LNCAP (cell line): Measurements from ENCODE around the gene HEY2.

Experiments
- TF ChIP-seq, protein P1 (sequence below): fragments of 450-650 bp; IDR thresholded peaks from 2 replicates; pipeline ENCODE4 v1.5.1; 2017; ENCODE audit warnings: mild to moderate bottlenecking

HEY2 gene

GRCh38 chr6:125718109-125718508 lies 31.3 kb upstream of the HEY2 start:
- TF ChIP-seq, protein P1, sequence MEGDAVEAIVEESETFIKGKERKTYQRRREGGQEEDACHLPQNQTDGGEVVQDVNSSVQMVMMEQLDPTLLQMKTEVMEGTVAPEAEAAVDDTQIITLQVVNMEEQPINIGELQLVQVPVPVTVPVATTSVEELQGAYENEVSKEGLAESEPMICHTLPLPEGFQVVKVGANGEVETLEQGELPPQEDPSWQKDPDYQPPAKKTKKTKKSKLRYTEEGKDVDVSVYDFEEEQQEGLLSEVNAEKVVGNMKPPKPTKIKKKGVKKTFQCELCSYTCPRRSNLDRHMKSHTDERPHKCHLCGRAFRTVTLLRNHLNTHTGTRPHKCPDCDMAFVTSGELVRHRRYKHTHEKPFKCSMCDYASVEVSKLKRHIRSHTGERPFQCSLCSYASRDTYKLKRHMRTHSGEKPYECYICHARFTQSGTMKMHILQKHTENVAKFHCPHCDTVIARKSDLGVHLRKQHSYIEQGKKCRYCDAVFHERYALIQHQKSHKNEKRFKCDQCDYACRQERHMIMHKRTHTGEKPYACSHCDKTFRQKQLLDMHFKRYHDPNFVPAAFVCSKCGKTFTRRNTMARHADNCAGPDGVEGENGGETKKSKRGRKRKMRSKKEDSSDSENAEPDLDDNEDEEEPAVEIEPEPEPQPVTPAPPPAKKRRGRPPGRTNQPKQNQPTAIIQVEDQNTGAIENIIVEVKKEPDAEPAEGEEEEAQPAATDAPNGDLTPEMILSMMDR = no peak

DNA sequence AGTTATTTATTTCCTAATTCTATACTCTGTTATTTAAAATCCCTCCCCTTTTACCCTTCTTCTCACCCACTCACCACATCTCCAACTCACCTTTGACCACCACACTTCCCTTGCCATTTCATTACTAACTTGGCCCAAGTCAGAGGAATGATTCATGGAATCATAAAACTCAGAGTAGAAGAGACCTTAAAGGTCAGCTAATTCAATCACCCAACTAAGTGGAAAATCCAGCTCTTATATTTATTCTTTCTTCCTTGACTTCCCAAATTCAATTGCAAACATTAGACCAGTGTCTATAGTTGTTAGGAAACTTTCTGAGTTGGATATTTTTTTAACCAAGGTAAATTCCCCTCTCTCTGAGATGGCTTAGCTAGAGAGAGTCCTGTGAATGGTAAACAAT lies 26.5 kb upstream of the HEY2 start:
- TF ChIP-seq, protein P1 = no peak

- TF ChIP-seq, protein P1 = no peak
These were observed 22.2 kb upstream of the HEY2 start for GRCh38 chr6:125727216-125727615.

GRCh38 chr6:125728739-125729138 lies 20.7 kb upstream of the HEY2 start:
- TF ChIP-seq, protein P1 = no peak

- TF ChIP-seq, protein P1 = no peak
These were observed 19.4 kb upstream of the HEY2 start for GRCh38 chr6:125729983-125730382.

DNA sequence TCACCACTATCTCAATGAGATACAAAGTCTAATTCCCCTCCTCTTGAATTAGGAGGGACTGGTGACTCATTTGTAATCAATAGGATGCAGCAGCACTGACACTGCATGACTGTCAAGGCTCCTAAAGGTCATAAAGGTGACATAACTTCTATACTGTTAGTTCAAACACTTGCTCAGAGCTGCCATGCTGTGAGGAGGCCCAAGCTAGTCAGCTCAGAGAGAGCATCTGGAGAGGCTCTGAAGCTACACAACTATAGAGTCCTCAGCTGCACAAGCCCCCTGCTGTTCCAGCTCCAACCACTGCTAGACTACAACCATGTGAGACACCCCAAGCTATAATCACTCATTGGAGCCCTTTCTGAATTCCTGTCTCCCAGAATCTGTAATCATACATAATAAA lies 17.0 kb upstream of the HEY2 start:
- TF ChIP-seq, protein P1 = no peak

- TF ChIP-seq, protein P1 = no peak
These were observed 15.7 kb upstream of the HEY2 start for GRCh38 chr6:125733516-125734300.
